Measurements from ENCODE around the gene WDR91. TPM values are rescaled to one million over a fixed set of nuclear protein-coding genes. Genes with fewer than 3 reads are reported as not detected.

The WDR91 gene
- total RNA-seq, 4 donors from 2014 or later: 18.7 to 37.1 (median 30.0) TPM

- Histone ChIP-seq H3K36me3 (peaks cover 0 to 64% of the 10 kb centered on the region in 2 donors), H3K4me1 (peaks cover 0 to 62% (median 9%) of the 10 kb centered on the region in 3 donors), H3K9me3 (no peaks in the 10 kb centered on the region), H3K27ac (no peak overlapping the region), H3K4me3 (no peak overlapping the region), H3K27me3 (no peaks in the 10 kb centered on the region)
- TF ChIP-seq POLR2AphosphoS5 (IDR thresholded peaks at IDR 0.05) (no peak), EP300 (IDR thresholded peaks at IDR 0.05) (no peak), POLR2A (IDR thresholded peaks at IDR 0.05) (no peak), CTCF (IDR thresholded peaks at IDR 0.05) (no peak)
- no peak for ATAC-seq
- WGBS, 2 donors (ENCODE audit: low coverage in 1 of 2): 93% methylated on average over 3 to 5 of the region's 8 CpGs
These were observed 5.5 kb downstream of the WDR91 start for GRCh38 chr7:135205850-135206249.

GRCh38 chr7:135204876-135205275, 6.5 kb downstream of the WDR91 start:
- TF ChIP-seq EP300 (IDR thresholded peaks at IDR 0.05): no peak
- Histone ChIP-seq H3K9me3 (no peaks in the 10 kb centered on the region), H3K4me3 (no peak overlapping the region), H3K36me3 (peaks cover 0 to 74% of the 10 kb centered on the region in 2 donors), H3K27me3 (no peaks in the 10 kb centered on the region), H3K4me1 (peaks cover 0 to 52% (median 1%) of the 10 kb centered on the region in 3 donors), H3K27ac (peak overlapping the region in 2 of 4 donors; percentile 25 to 47)
- 68 to 91% methylated on average over 4 to 5 of the region's 5 CpGs for WGBS, 2 donors (ENCODE audit: low coverage in 1 of 2)
- ATAC-seq: no peak

- TF ChIP-seq EP300 (IDR thresholded peaks at IDR 0.05): no peak
- no peak for TF ChIP-seq CTCF (IDR thresholded peaks at IDR 0.05)
- TF ChIP-seq POLR2A (IDR thresholded peaks at IDR 0.05): no peak
- no peak for TF ChIP-seq POLR2AphosphoS5 (IDR thresholded peaks at IDR 0.05)
- no peaks in the 10 kb centered on the region for H3K27me3 ChIP-seq
- H3K4me3 ChIP-seq: no peak overlapping the region
- WGBS, 2 donors (ENCODE audit: low coverage in 1 of 2): 94 to 100% methylated on average over 2 of the region's 6 CpGs
- no peaks in the 10 kb centered on the region for H3K9me3 ChIP-seq
- ATAC-seq: no peak
- H3K27ac ChIP-seq: peak overlapping the region in 3 of 4 donors; percentile 2 to 67 (median 53)
- H3K36me3 ChIP-seq: peaks cover 0 to 79% of the 10 kb centered on the region in 2 donors
- H3K4me1 ChIP-seq: peaks cover 0 to 47% (median 0%) of the 10 kb centered on the region in 3 donors
These were observed 7.0 kb downstream of the WDR91 start for GRCh38 chr7:135204341-135204749.

- Histone ChIP-seq H3K4me3 (no peak overlapping the region), H3K9me3 (no peaks in the 10 kb centered on the region), H3K27ac (no peak overlapping the region), H3K4me1 (peaks cover 0 to 27% (median 0%) of the 10 kb centered on the region in 3 donors), H3K36me3 (peaks cover 0 to 98% of the 10 kb centered on the region in 2 donors), H3K27me3 (no peaks in the 10 kb centered on the region)
- no peak for TF ChIP-seq CTCF (IDR thresholded peaks at IDR 0.05)
- TF ChIP-seq POLR2AphosphoS5 (IDR thresholded peaks at IDR 0.05): no peak
- TF ChIP-seq EP300 (IDR thresholded peaks at IDR 0.05): no peak
- TF ChIP-seq POLR2A (IDR thresholded peaks at IDR 0.05): no peak
- WGBS, 2 donors (ENCODE audit: low coverage in 1 of 2): 74 to 92% methylated on average over 2 of the region's 2 CpGs
- ATAC-seq: no peak
These were observed 10.0 kb downstream of the WDR91 start for GRCh38 chr7:135201350-135201749.

GRCh38 chr7:135200821-135201331, 10.4 kb downstream of the WDR91 start:
- no peak overlapping the region for H3K27ac ChIP-seq
- 77 to 100% methylated on average over 2 to 3 of the region's 3 CpGs for WGBS, 2 donors (ENCODE audit: low coverage in 1 of 2)
- no peak for ATAC-seq
- no peak overlapping the region for H3K4me3 ChIP-seq
- no peaks in the 10 kb centered on the region for H3K27me3 ChIP-seq
- H3K36me3 ChIP-seq: peaks cover 0 to 100% of the 10 kb centered on the region in 2 donors
- no peaks in the 10 kb centered on the region for H3K9me3 ChIP-seq
- TF ChIP-seq POLR2AphosphoS5 (IDR thresholded peaks at IDR 0.05) (no peak), EP300 (IDR thresholded peaks at IDR 0.05) (no peak), CTCF (IDR thresholded peaks at IDR 0.05) (no peak), POLR2A (IDR thresholded peaks at IDR 0.05) (no peak)
- peaks cover 0 to 27% (median 0%) of the 10 kb centered on the region in 3 donors for H3K4me1 ChIP-seq

Measured in gastroesophageal sphincter (tissue), 4 donors.